ENCODE measurements around the gene RHD.
"Not testable (repeated sequence)": the region's sequence is repeated elsewhere in the genome, so short reads cannot be mapped to it uniquely, and the experiment has no call there.

Gene RHD

GRCh38 chr1:25349606-25350005, 77.3 kb downstream of the RHD start:
- H3K4me1 Mint-ChIP-seq, result peaks cover 11% of the 10 kb centered on the region
- no peaks in the 10 kb centered on the region for H3K27me3 Mint-ChIP-seq
- no peak overlapping the region for H3K27ac Mint-ChIP-seq
- no peak for DNase-seq
- H3K9me3 Mint-ChIP-seq, result no peaks in the 10 kb centered on the region
- no peak overlapping the region for H3K4me3 Mint-ChIP-seq
- ATAC-seq, result no peak

GRCh38 chr1:25355841-25356395, 83.6 kb downstream of the RHD start:
- no peaks in the 10 kb centered on the region for H3K27me3 Mint-ChIP-seq
- H3K4me3 Mint-ChIP-seq, result peak overlapping the region; percentile 11 to 36
- DNase-seq (peak in 1 of 2 donors; percentile 8), ATAC-seq (peak; percentile 62)
- H3K4me1 Mint-ChIP-seq, result peaks cover 51% of the 10 kb centered on the region
- peak overlapping the region; percentile 77 to 96 for H3K27ac Mint-ChIP-seq
- no peaks in the 10 kb centered on the region for H3K9me3 Mint-ChIP-seq

- no peaks in the 10 kb centered on the region for H3K27me3 Mint-ChIP-seq
- ATAC-seq (no peak), DNase-seq (no peak)
- peak overlapping the region; percentile 11 to 36 for H3K4me3 Mint-ChIP-seq
- H3K9me3 Mint-ChIP-seq, result no peaks in the 10 kb centered on the region
- H3K27ac Mint-ChIP-seq, result peak overlapping the region; percentile 77 to 96
- peaks cover 56% of the 10 kb centered on the region for H3K4me1 Mint-ChIP-seq
These were observed 84.1 kb downstream of the RHD start for GRCh38 chr1:25356441-25356840.

GRCh38 chr1:25356848-25357247, 84.5 kb downstream of the RHD start:
- no peaks in the 10 kb centered on the region for H3K9me3 Mint-ChIP-seq
- H3K27me3 Mint-ChIP-seq, result no peaks in the 10 kb centered on the region
- H3K27ac Mint-ChIP-seq, result peak overlapping the region; percentile 74 to 96
- H3K4me3 Mint-ChIP-seq, result peak overlapping the region; percentile 27 to 37
- peaks cover 60% of the 10 kb centered on the region for H3K4me1 Mint-ChIP-seq
- DNase-seq, result no peak
- no peak for ATAC-seq

- H3K27me3 Mint-ChIP-seq, result no peaks in the 10 kb centered on the region
These were observed 88.6 kb downstream of the RHD start for GRCh38 chr1:25360596-25361581.

GRCh38 chr1:25361901-25362300, 89.6 kb downstream of the RHD start:
- no peaks in the 10 kb centered on the region for H3K27me3 Mint-ChIP-seq
- no peak overlapping the region for H3K4me3 Mint-ChIP-seq
- peak overlapping the region in 1 of 2 donors; percentile 19 for H3K27ac Mint-ChIP-seq
- DNase-seq (no peak), ATAC-seq (no peak)
- H3K4me1 Mint-ChIP-seq, result peaks cover 41% of the 10 kb centered on the region
- H3K9me3 Mint-ChIP-seq, result no peaks in the 10 kb centered on the region

More at GRCh38 chr1:25360596-25361581, 88.6 kb downstream of the RHD start:
- ATAC-seq (no peak), DNase-seq (no peak)
- H3K4me3 Mint-ChIP-seq, result no peak overlapping the region
- peak overlapping the region in 1 of 2 donors; percentile 87 for H3K27ac Mint-ChIP-seq
- H3K9me3 Mint-ChIP-seq, result no peaks in the 10 kb centered on the region
- peaks cover 51% of the 10 kb centered on the region for H3K4me1 Mint-ChIP-seq

- H3K9me3 Mint-ChIP-seq, H3K27me3 Mint-ChIP-seq, DNase-seq, H3K27ac Mint-ChIP-seq, H3K4me3 Mint-ChIP-seq: not testable (repeated sequence)
- H3K4me1 Mint-ChIP-seq, result peaks cover 31% of the 10 kb centered on the region
- peak; percentile 95 for ATAC-seq
These were observed 90.6 kb downstream of the RHD start for GRCh38 chr1:25362634-25363559.

GRCh38 chr1:25369241-25369640, 96.9 kb downstream of the RHD start:
- ATAC-seq (no peak), DNase-seq (no peak)
- Mint-ChIP-seq H3K9me3 (no peaks in the 10 kb centered on the region), H3K27me3 (no peaks in the 10 kb centered on the region), H3K27ac (no peak overlapping the region), H3K4me1 (no peaks in the 10 kb centered on the region), H3K4me3 (no peak overlapping the region)

- not testable (repeated sequence) for H3K27me3 Mint-ChIP-seq, ATAC-seq, H3K4me3 Mint-ChIP-seq, H3K27ac Mint-ChIP-seq, H3K9me3 Mint-ChIP-seq, H3K4me1 Mint-ChIP-seq, DNase-seq
These were observed 97.5 kb downstream of the RHD start for GRCh38 chr1:25369691-25370271.

- not testable (repeated sequence) for H3K4me3 Mint-ChIP-seq, H3K27me3 Mint-ChIP-seq
These were observed 99.4 kb downstream of the RHD start for GRCh38 chr1:25371757-25372156.

GRCh38 chr1:25378367-25378766, 106.1 kb downstream of the RHD start:
- not testable (repeated sequence) for DNase-seq, H3K4me1 Mint-ChIP-seq, H3K27me3 Mint-ChIP-seq, ATAC-seq, H3K27ac Mint-ChIP-seq, H3K4me3 Mint-ChIP-seq, H3K9me3 Mint-ChIP-seq

More at GRCh38 chr1:25371757-25372156, 99.4 kb downstream of the RHD start:
- ATAC-seq, DNase-seq, H3K9me3 Mint-ChIP-seq, H3K4me1 Mint-ChIP-seq, H3K27ac Mint-ChIP-seq: not testable (repeated sequence)
